HCT116 (cell line): ENCODE measurements around the gene TNFSF9. TPM values are rescaled to one million over a fixed set of nuclear protein-coding genes. Genes with fewer than 3 reads are reported as not detected.
"Not testable (repeated sequence)": the region's sequence is repeated elsewhere in the genome, so short reads cannot be mapped to it uniquely, and the experiment has no call there.

ENCODE experiments used
- ATAC-seq: fragments of 200-7000 bp; cut with Tn5 transposase; 2 replicates; pipeline ENCODE4 v1.9.1; 2020; ENCODE audit warnings: mild to moderate bottlenecking, moderate library complexity
- BruUV-seq: library from RNA; stranded (reverse); fragments of 400-500 nt; replicated peaks from 2 replicates; lab custom pipeline; 2021; lab: Mats Ljungman, UMichigan
- CTCF ChIA-PET: fragments of 300-600 bp; sonication (Branson Sonifier 250); formaldehyde crosslinking; loops from one replicate; lab custom pipeline; 2021; ENCODE audit warnings: antibody characterized with exemption; lab: Charles Lee
- POLR2A ChIA-PET: fragments of 300-600, 350-600 bp; sonication (Branson Sonifier 250); formaldehyde crosslinking; loops from one replicate; lab custom pipeline; 2021; ENCODE audit warnings: antibody characterized with exemption; lab: Charles Lee
- RAD21 ChIA-PET, 2 experiments: fragments of 300-600 bp; sonication (Branson Sonifier 250); formaldehyde crosslinking; loops; one replicate each; lab custom pipeline; 2023; ENCODE audit warnings: low total read pairs in 2 of 2; ENCODE audit not compliant: uncharacterized antibody in 2 of 2, unreplicated experiment in 2 of 2, low non-redundant PET in 1 of 2; lab: Charles Lee
- DNase-seq: peaks from one replicate; pipeline ENCODE4 v3.0.0-alpha.2; 2010; ENCODE audit warnings: low read depth, low spot score
- H2AFZ ChIP-seq: fragments of 200-600 bp; shearing (Covaris generic), sonication (generic); 2 replicates; pipeline ENCODE4 v1.6.1; 2017; ENCODE audit warnings: low read depth, mixed run types, mixed read lengths, antibody characterized with exemption, low read length; ENCODE audit not compliant: poor library complexity, severe bottlenecking
- H3K27ac ChIP-seq: 2 replicates; pipeline ENCODE4 v1.5.1; 2012; ENCODE audit warnings: low read depth, low read length
- H3K27me3 ChIP-seq: fragments of 200-600 bp; sonication (generic); 2 replicates; pipeline ENCODE4 v1.6.1; 2016; ENCODE audit warnings: mixed run types, low read length, mixed read lengths; ENCODE audit not compliant: insufficient read depth
- H3K36me3 ChIP-seq, 2 experiments: fragments of 200-500 bp in 1 of 2; fragments of 200-600 bp in 1 of 2; sonication (Bioruptor generic) in 1 of 2; sonication (generic) in 1 of 2; 2 replicates each; pipeline versions ENCODE4 v1.5.1 to v1.6.1; 2014 to 2016; ENCODE audit warnings: low read length in 2 of 2, inconsistent platforms in 1 of 2, mixed read lengths in 1 of 2, mixed run types in 1 of 2; ENCODE audit not compliant: insufficient read depth in 2 of 2, control insufficient read depth in 1 of 2
- H3K4me1 ChIP-seq, 2 experiments: fragments of 200-600 bp in 1 of 2; sonication (generic) in 1 of 2; 2 replicates each; pipeline versions ENCODE4 v1.5.1 to v1.6.1; 2012 to 2017; ENCODE audit warnings: low read length in 2 of 2, inconsistent platforms in 1 of 2, mild to moderate bottlenecking in 1 of 2, mixed read lengths in 1 of 2, mixed run types in 1 of 2, moderate library complexity in 1 of 2; ENCODE audit not compliant: insufficient read depth in 2 of 2, control insufficient read depth in 1 of 2
- H3K4me2 ChIP-seq: fragments of 200-600 bp; sonication (generic); 2 replicates; pipeline ENCODE4 v1.6.1; 2017; ENCODE audit warnings: mixed run types, low read length, mixed read lengths
- H3K4me3 ChIP-seq, 2 experiments: fragments of 200-600 bp in 1 of 2; sonication (generic) in 1 of 2; replicated peaks in 1 of 2; 2 replicates each; pipeline ENCODE4 v1.5.1; 2011 to 2016; ENCODE audit warnings: low read length in 2 of 2, control low read depth in 1 of 2, low read depth in 1 of 2, mild to moderate bottlenecking in 1 of 2, mixed read lengths in 1 of 2, mixed run types in 1 of 2
- H3K79me2 ChIP-seq: fragments of 200-600 bp; sonication (generic); 2 replicates; pipeline ENCODE4 v1.6.1; 2017; ENCODE audit warnings: mild to moderate bottlenecking, mixed run types, low read length, moderate library complexity, mixed read lengths; ENCODE audit not compliant: insufficient read depth
- H3K9ac ChIP-seq: fragments of 200-600 bp; sonication (generic); 2 replicates; pipeline ENCODE4 v1.6.1; 2016; ENCODE audit warnings: low read length, mixed read lengths
- H3K9me2 ChIP-seq: fragments of 200-600 bp; sonication (generic), shearing (Covaris generic); 2 replicates; pipeline ENCODE4 v1.6.1; 2017; ENCODE audit warnings: mixed run types, mild to moderate bottlenecking, moderate library complexity; ENCODE audit not compliant: insufficient read depth
- H3K9me3 ChIP-seq, 2 experiments: fragments of 200-500 bp in 1 of 2; fragments of 200-600 bp in 1 of 2; sonication (Bioruptor generic) in 1 of 2; sonication (generic) in 1 of 2; 2 replicates each; pipeline ENCODE4 v1.6.1; 2014 to 2017; ENCODE audit warnings: low read length in 2 of 2, mixed read lengths in 2 of 2, inconsistent platforms in 1 of 2, low read depth in 1 of 2, mild to moderate bottlenecking in 1 of 2, mixed run types in 1 of 2, moderate library complexity in 1 of 2; ENCODE audit not compliant: control insufficient read depth in 1 of 2, insufficient read depth in 1 of 2
- H4K20me1 ChIP-seq: fragments of 200-600 bp; sonication (generic), shearing (Covaris generic); 2 replicates; pipeline ENCODE4 v1.6.1; 2017; ENCODE audit warnings: mixed run types, mild to moderate bottlenecking, moderate library complexity; ENCODE audit not compliant: insufficient read depth
- intact Hi-C: fragments of 100-400 bp; cut with micrococcal nuclease; formaldehyde crosslinking; loops from 2 replicates; pipeline ENCODE4 v1.10.0; 2022
- total RNA-seq: library from RNA; stranded (reverse); gene quantifications from one replicate; pipeline ENCODE4 v1.2.1, GENCODE V29; 2021; ENCODE audit not compliant: unreplicated experiment
- TF ChIP-seq, protein P1 (sequence below): IDR thresholded peaks from 2 replicates; pipeline ENCODE4 v1.6.1; 2012; ENCODE audit warnings: low read depth

The TNFSF9 gene
- total RNA-seq, 1 experiment from 2014 or later = 25.1 TPM

DNA sequence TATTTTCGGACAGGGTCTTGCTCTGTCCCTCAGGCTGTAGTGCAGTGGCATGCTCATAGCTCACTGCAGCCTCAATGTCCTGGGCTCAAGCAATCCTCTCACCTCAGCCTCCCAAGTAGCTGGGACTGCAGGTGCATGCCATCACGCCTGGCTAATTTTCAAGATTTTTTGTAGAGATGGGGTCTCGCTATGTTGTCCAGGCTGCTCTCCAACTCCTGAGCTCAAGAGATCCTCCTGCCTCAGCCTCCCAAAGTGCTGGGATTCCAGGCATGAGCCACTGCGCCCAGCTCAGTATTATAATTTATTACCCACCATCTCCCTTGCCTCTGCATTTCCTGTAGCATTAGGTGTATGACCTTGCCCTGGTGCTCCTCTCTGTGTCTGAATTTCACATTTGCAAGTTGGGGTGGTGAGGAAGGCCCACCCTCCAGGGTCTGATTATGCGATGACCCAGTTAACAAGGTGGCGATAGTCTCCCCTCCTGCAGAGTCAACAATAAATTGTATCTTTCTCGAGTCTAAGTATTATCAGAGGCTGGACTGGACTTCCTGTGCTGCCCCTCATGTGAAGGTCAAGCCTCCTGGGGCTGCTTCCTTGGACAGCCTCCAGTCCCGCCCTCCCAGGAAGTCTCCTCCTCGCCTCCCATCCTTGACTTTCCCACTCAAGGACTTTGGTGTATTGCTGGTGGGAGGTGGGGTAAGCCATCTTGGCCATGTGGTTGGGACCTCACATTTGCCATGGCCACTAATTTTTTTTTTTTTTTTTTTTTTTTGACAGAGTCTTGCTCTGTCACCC is 27.2 kb upstream of the TNFSF9 start (continued):
- TF ChIP-seq, protein P1, sequence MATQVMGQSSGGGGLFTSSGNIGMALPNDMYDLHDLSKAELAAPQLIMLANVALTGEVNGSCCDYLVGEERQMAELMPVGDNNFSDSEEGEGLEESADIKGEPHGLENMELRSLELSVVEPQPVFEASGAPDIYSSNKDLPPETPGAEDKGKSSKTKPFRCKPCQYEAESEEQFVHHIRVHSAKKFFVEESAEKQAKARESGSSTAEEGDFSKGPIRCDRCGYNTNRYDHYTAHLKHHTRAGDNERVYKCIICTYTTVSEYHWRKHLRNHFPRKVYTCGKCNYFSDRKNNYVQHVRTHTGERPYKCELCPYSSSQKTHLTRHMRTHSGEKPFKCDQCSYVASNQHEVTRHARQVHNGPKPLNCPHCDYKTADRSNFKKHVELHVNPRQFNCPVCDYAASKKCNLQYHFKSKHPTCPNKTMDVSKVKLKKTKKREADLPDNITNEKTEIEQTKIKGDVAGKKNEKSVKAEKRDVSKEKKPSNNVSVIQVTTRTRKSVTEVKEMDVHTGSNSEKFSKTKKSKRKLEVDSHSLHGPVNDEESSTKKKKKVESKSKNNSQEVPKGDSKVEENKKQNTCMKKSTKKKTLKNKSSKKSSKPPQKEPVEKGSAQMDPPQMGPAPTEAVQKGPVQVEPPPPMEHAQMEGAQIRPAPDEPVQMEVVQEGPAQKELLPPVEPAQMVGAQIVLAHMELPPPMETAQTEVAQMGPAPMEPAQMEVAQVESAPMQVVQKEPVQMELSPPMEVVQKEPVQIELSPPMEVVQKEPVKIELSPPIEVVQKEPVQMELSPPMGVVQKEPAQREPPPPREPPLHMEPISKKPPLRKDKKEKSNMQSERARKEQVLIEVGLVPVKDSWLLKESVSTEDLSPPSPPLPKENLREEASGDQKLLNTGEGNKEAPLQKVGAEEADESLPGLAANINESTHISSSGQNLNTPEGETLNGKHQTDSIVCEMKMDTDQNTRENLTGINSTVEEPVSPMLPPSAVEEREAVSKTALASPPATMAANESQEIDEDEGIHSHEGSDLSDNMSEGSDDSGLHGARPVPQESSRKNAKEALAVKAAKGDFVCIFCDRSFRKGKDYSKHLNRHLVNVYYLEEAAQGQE = no peak

DNA sequence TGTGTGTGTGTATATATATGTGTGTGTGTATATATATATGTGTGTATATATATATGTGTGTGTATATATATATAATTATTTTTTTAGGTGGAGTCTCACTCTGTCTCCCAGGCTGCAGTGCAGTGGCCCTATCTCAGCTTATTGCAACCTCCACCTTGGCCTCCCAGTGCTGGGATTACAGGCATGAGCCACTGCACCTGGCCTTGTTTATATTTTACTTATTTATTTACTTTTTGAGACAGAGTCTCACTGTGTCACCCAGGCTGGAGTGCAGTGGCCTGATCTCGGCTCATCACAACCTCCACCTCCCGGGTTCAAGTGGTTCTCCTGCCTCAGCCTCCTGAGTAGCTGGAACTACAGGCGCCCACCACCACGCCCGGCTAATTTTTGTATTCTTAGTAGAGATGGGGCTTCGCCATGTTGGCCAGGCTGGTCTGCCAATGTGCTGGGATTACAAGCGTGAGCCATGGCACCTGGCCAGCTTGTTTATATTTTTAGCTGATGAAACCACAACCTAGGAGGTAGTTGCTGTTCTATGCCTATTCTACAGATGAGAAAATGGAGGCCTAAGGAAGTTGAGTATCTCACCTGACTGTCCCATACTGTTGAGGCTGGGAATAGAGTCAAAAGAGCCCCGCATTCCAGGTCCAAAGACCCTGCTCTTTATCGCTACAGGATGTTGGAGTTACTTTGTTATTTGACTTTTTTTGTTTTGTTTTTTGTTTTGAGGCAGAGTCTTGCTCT is 22.6 kb upstream of the TNFSF9 start:
- H3K4me2 ChIP-seq, H2AFZ ChIP-seq, RAD21 ChIA-PET, H3K4me3 ChIP-seq, H4K20me1 ChIP-seq, H3K36me3 ChIP-seq, H3K27ac ChIP-seq, BruUV-seq, H3K79me2 ChIP-seq, DNase-seq, H3K9ac ChIP-seq, ATAC-seq, intact Hi-C loops, H3K27me3 ChIP-seq, H3K9me2 ChIP-seq, POLR2A ChIA-PET, H3K9me3 ChIP-seq: not testable (repeated sequence)
- CTCF ChIA-PET = interaction anchor here (0.7 to 1.7 kb wide), 2 partner anchors 8 to 382 kb away, joined by 3 to 10 read pairs; no protein-coding TSS in a partner anchor
- peaks cover 6 to 18% of the 10 kb centered on the region in 2 experiments; a peak in 3 of 4 replicates for H3K4me1 ChIP-seq
